ENCODE measurements around the gene RNF207. TPM values are rescaled to one million over a fixed set of nuclear protein-coding genes. Genes with fewer than 3 reads are reported as not detected.

RNF207 gene
- 0.91 and 3.9 TPM in 2 replicates for total RNA-seq (2014; rRNA removed; shearing (Covaris generic))

GRCh38 chr1:6205849-6206519 lies at the start of gene RNF207:
TSS of gene RNF207 (plus strand) at chr1:6206119. CDS start at chr1:6206536, 417 bp downstream.
- DNase-seq (ENCODE audit: low read depth): peak; percentile 86

GRCh38 chr1:6157132-6157527 lies 48.8 kb upstream of the RNF207 start:
- peak; percentile 48 for DNase-seq (ENCODE audit: low read depth)

- peak; percentile 91 for DNase-seq (ENCODE audit: low read depth)
Measured at GRCh38 chr1:6157528-6158174, 48.3 kb upstream of the RNF207 start.

- DNase-seq (ENCODE audit: low read depth): no peak
Measured at GRCh38 chr1:6158181-6158580, 47.7 kb upstream of the RNF207 start.

GRCh38 chr1:6162341-6162740 lies 43.6 kb upstream of the RNF207 start:
- DNase-seq (ENCODE audit: low read depth): no peak

- no peak for DNase-seq (ENCODE audit: low read depth)
Measured at GRCh38 chr1:6162773-6163172, 43.1 kb upstream of the RNF207 start.

- DNase-seq (ENCODE audit: low read depth): no peak
Measured at GRCh38 chr1:6163191-6163972, 42.5 kb upstream of the RNF207 start.

GRCh38 chr1:6163973-6164617 lies 41.8 kb upstream of the RNF207 start:
- DNase-seq (ENCODE audit: low read depth): no peak

- DNase-seq (ENCODE audit: low read depth): no peak
Measured at GRCh38 chr1:6165027-6165426, 40.9 kb upstream of the RNF207 start.

- DNase-seq (ENCODE audit: low read depth): no peak
Measured at GRCh38 chr1:6165441-6165985, 40.4 kb upstream of the RNF207 start.

GRCh38 chr1:6166221-6166620 lies 39.7 kb upstream of the RNF207 start:
- no peak for DNase-seq (ENCODE audit: low read depth)

GRCh38 chr1:6166655-6167390 lies 39.1 kb upstream of the RNF207 start:
- no peak for DNase-seq (ENCODE audit: low read depth)

- no peak for DNase-seq (ENCODE audit: low read depth)
Measured at GRCh38 chr1:6167391-6168303, 38.3 kb upstream of the RNF207 start.

GRCh38 chr1:6168947-6169586 lies 36.9 kb upstream of the RNF207 start:
- DNase-seq (ENCODE audit: low read depth): no peak

- DNase-seq (ENCODE audit: low read depth): no peak
Measured at GRCh38 chr1:6170116-6170741, 35.7 kb upstream of the RNF207 start.

- no peak for DNase-seq (ENCODE audit: low read depth)
Measured at GRCh38 chr1:6170742-6171201, 35.1 kb upstream of the RNF207 start.

- DNase-seq (ENCODE audit: low read depth): no peak
Measured at GRCh38 chr1:6171548-6172124, 34.3 kb upstream of the RNF207 start.

GRCh38 chr1:6172549-6172948 lies 33.4 kb upstream of the RNF207 start:
- peak; percentile 40 for DNase-seq (ENCODE audit: low read depth)
